Nephron progenitor cell (in vitro differentiated cells): Measurements from ENCODE around the gene ARHGAP21.
A peak's percentile ranks its signal among the peaks of the same experiment; 100 is the strongest.
"Not testable (repeated sequence)": the region's sequence is repeated elsewhere in the genome, so short reads cannot be mapped to it uniquely, and the experiment has no call there.

ENCODE experiments used
- DNase-seq: peaks from one replicate; pipeline ENCODE4 v3.0.0; 2021
- H3K27ac Mint-ChIP-seq: 2 replicates; pipeline ENCODE4 v1.8.0; 2021; ENCODE audit warnings: mild to moderate bottlenecking, moderate library complexity, mixed read lengths
- H3K27me3 Mint-ChIP-seq: 2 replicates; pipeline ENCODE4 v1.8.0; 2021; ENCODE audit warnings: mild to moderate bottlenecking, low read depth, mixed read lengths; ENCODE audit not compliant: poor library complexity
- H3K36me3 Mint-ChIP-seq: 2 replicates; pipeline ENCODE4 v1.8.0; 2021; ENCODE audit warnings: low read depth, mixed read lengths
- H3K4me1 Mint-ChIP-seq: 2 replicates; pipeline ENCODE4 v1.8.0; 2021; ENCODE audit warnings: mixed read lengths
- H3K4me3 Mint-ChIP-seq: 2 replicates; pipeline ENCODE4 v1.8.0; 2021; ENCODE audit warnings: mild to moderate bottlenecking, moderate library complexity, mixed read lengths
- H3K9me3 Mint-ChIP-seq: 2 replicates; pipeline ENCODE4 v1.8.0; 2021; ENCODE audit warnings: mild to moderate bottlenecking, moderate library complexity, mixed read lengths
- CTCF ChIP-seq: fragments of 200-600 bp; sonication (generic); IDR thresholded peaks from 2 replicates; pipeline ENCODE4 v1.5.0; 2021; ENCODE audit warnings: antibody characterized with exemption

Gene ARHGAP21

DNA sequence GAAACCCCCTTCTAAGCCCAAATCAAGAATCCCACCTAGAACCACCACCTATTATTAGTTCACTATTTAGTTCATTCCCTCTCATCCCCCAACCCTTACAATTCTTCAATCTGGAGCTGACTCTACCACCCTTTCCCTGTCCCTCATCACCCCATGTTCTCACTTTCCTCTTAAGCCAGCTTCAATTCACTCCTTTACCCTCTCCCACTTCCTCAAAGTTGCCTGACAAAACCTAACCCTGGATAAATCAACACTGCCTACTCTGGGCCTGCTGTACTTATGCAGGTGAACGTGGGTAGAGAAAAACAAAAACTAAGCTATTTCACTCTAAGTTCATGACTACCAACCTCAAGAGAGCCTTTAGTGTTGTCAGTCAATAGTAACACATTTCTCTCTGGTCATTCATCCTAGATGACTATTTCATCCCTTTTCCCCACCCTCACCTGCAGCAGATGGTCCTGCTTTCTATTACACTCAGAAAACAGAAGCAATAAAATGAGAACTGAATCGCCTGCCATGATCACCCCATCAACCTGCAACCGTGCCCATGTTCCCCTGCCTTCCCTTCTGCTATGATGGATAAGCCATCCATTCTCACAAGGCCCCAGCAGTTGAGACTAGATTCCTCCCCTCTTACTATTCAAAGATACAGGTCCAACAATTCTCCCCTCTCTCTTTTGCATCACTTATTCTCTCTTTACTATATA lies 52.6 kb downstream of the ARHGAP21 start:
- no peak for TF ChIP-seq CTCF
- no peak for DNase-seq
- H3K4me1 Mint-ChIP-seq = peaks cover 8% of the 10 kb centered on the region
- H3K9me3 Mint-ChIP-seq = no peaks in the 10 kb centered on the region
- peaks cover 48% of the 10 kb centered on the region for H3K36me3 Mint-ChIP-seq
- H3K27me3 Mint-ChIP-seq = no peaks in the 10 kb centered on the region
- H3K27ac Mint-ChIP-seq = peak overlapping the region; percentile 36
- H3K4me3 Mint-ChIP-seq = no peak overlapping the region

DNA sequence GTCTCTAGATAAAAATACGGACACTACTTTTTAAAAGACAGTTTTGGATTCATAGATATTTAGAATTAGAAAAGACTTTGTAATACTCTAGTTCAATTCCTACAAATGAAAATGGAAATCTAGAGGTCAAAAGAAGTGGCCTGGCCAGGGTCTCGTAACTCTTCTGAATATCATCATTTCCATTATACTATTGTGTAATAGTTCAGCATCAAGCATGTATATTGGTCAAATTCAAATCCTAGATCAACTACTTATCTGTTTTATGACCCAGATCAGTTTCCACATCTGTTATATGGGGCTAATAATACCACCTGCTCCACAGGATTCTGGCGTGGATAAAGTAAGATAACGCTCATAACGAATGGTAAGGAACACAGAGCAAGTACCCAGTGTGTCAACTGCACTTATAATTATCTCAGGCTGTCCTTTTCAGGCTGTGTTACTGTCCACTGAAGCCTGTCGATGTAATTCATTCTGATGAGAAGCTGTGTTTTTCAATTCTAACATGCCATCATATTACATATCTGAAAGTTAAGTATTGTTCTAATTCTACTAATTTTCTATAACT lies 54.3 kb downstream of the ARHGAP21 start:
- TF ChIP-seq CTCF = no peak
- Mint-ChIP-seq H3K27me3 (no peaks in the 10 kb centered on the region), H3K9me3 (no peaks in the 10 kb centered on the region), H3K27ac (no peak overlapping the region), H3K4me3 (no peak overlapping the region), H3K36me3 (peaks cover 50% of the 10 kb centered on the region), H3K4me1 (peaks cover 8% of the 10 kb centered on the region)
- no peak for DNase-seq

- no peaks in the 10 kb centered on the region for H3K27me3 Mint-ChIP-seq
- peaks cover 53% of the 10 kb centered on the region for H3K36me3 Mint-ChIP-seq
- H3K9me3 Mint-ChIP-seq = no peaks in the 10 kb centered on the region
- no peak for DNase-seq
- peaks cover 8% of the 10 kb centered on the region for H3K4me1 Mint-ChIP-seq
- H3K27ac Mint-ChIP-seq = peak overlapping the region; percentile 37
- H3K4me3 Mint-ChIP-seq = no peak overlapping the region
- TF ChIP-seq CTCF = no peak
These were observed 55.4 kb downstream of the ARHGAP21 start for GRCh38 chr10:24668247-24668646.

DNA sequence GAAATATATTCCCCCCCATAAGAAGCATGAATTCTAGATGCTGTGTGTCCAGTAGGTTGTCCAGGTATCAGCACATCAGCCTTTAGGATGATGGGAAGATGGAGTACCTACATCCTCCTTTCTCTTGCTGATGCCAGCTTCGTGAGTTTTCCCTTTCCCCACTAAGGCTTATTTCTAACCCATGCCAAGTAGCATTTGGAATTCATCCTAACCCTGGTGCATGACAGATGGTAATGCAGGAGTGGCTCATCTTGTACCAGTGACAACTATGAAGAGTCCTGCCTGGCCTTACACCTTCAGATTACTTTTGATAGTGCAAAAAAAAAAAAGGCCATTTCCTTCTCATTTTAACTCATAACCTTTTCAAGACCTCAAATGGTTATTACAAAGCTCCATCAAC lies 58.7 kb downstream of the ARHGAP21 start:
- H3K9me3 Mint-ChIP-seq = peaks cover 1% of the 10 kb centered on the region
- H3K27ac Mint-ChIP-seq = no peak overlapping the region
- TF ChIP-seq CTCF = no peak
- H3K27me3 Mint-ChIP-seq = no peaks in the 10 kb centered on the region
- no peaks in the 10 kb centered on the region for H3K4me1 Mint-ChIP-seq
- no peak for DNase-seq
- H3K4me3 Mint-ChIP-seq = no peak overlapping the region
- peaks cover 56% of the 10 kb centered on the region for H3K36me3 Mint-ChIP-seq

GRCh38 chr10:24661376-24661775 lies 62.3 kb downstream of the ARHGAP21 start:
- TF ChIP-seq CTCF = no peak
- peaks cover 23% of the 10 kb centered on the region for H3K9me3 Mint-ChIP-seq
- no peak overlapping the region for H3K27ac Mint-ChIP-seq
- no peak for DNase-seq
- no peaks in the 10 kb centered on the region for H3K4me1 Mint-ChIP-seq
- no peaks in the 10 kb centered on the region for H3K27me3 Mint-ChIP-seq
- peaks cover 50% of the 10 kb centered on the region for H3K36me3 Mint-ChIP-seq
- no peak overlapping the region for H3K4me3 Mint-ChIP-seq

DNA sequence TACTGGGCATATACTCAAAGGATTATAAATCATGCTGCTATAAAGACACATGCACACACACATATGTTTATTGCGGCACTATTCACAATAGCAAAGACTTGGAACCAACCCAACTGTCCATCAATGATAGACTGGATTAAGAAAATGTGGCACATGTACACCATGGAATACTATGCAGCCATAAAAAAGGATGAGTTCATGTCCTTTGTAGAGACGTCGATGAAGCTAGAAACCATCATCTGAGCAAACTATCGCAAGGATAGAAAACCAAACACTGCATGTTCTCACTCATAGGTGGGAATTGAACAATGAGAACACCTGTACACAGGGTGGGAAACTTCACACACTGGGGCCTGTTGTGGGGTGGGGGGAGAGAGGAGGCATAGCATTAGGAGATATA lies 65.4 kb downstream of the ARHGAP21 start:
- H3K4me1 Mint-ChIP-seq, DNase-seq, H3K27ac Mint-ChIP-seq, H3K4me3 Mint-ChIP-seq, H3K27me3 Mint-ChIP-seq: not testable (repeated sequence)
- Mint-ChIP-seq H3K36me3 (peaks cover 50% of the 10 kb centered on the region), H3K9me3 (peaks cover 42% of the 10 kb centered on the region)

GRCh38 chr10:24656326-24656725 lies 67.4 kb downstream of the ARHGAP21 start:
- Mint-ChIP-seq H3K36me3 (peaks cover 63% of the 10 kb centered on the region), H3K9me3 (peaks cover 42% of the 10 kb centered on the region)
- H3K4me3 Mint-ChIP-seq, H3K4me1 Mint-ChIP-seq, H3K27me3 Mint-ChIP-seq, H3K27ac Mint-ChIP-seq, DNase-seq: not testable (repeated sequence)
